Panc1 (cell line): Measurements from ENCODE around the gene CYP3A5. TPM values are rescaled to one million over a fixed set of nuclear protein-coding genes. Genes with fewer than 3 reads are reported as not detected.
"Not testable (repeated sequence)": the region's sequence is repeated elsewhere in the genome, so short reads cannot be mapped to it uniquely, and the experiment has no call there.

Experiments used
- ATAC-seq: fragments of 200-7000 bp; cut with Tn5 transposase; 2 replicates; pipeline ENCODE4 v1.9.1; 2020; ENCODE audit warnings: mild to moderate bottlenecking, moderate library complexity
- BruUV-seq: library from RNA; stranded (reverse); fragments of 400-500 nt; replicated peaks from 2 replicates; lab custom pipeline; 2021; lab: Mats Ljungman, UMichigan
- CTCF ChIA-PET: fragments of 300-600 bp; sonication (Branson Sonifier 250); formaldehyde crosslinking; loops from one replicate; lab custom pipeline; 2022; ENCODE audit warnings: antibody characterized with exemption; lab: Charles Lee
- POLR2A ChIA-PET: fragments of 300-600 bp; sonication (Branson Sonifier 250); formaldehyde crosslinking; loops from one replicate; lab custom pipeline; 2022; ENCODE audit warnings: antibody characterized with exemption; lab: Charles Lee
- DNase-seq: peaks from one replicate; pipeline ENCODE4 v3.0.0-alpha.2; 2010; ENCODE audit warnings: low read depth, low spot score
- H3K27ac ChIP-seq: 2 replicates; pipeline ENCODE4 v1.5.1; 2011; ENCODE audit warnings: mild to moderate bottlenecking, low read length, inconsistent platforms
- H3K27me3 ChIP-seq: fragments of 200-500 bp; sonication (Bioruptor generic); 2 replicates; pipeline ENCODE4 v1.6.0; 2014; ENCODE audit warnings: low read length, inconsistent platforms; ENCODE audit not compliant: control insufficient read depth, insufficient read depth
- H3K36me3 ChIP-seq: fragments of 200-500 bp; sonication (Bioruptor generic); 2 replicates; pipeline ENCODE4 v1.5.1; 2014; ENCODE audit warnings: inconsistent platforms, mild to moderate bottlenecking, low read length, moderate library complexity; ENCODE audit not compliant: control insufficient read depth, insufficient read depth
- H3K4me1 ChIP-seq: 2 replicates; pipeline ENCODE4 v1.5.1; 2011; ENCODE audit warnings: inconsistent platforms, mild to moderate bottlenecking, low read length, moderate library complexity; ENCODE audit not compliant: control insufficient read depth, insufficient read depth
- H3K4me3 ChIP-seq, 2 experiments: 2 replicates each; pipeline ENCODE4 v1.5.1; 2011 to 2012; ENCODE audit warnings: low read depth in 2 of 2, low read length in 2 of 2, mild to moderate bottlenecking in 2 of 2, inconsistent platforms in 1 of 2, moderate library complexity in 1 of 2
- H3K9me3 ChIP-seq: fragments of 200-500 bp; sonication (Bioruptor generic); 2 replicates; pipeline ENCODE4 v1.5.1; 2014; ENCODE audit warnings: low read depth, mild to moderate bottlenecking, inconsistent platforms, low read length, moderate library complexity; ENCODE audit not compliant: control insufficient read depth, insufficient read depth
- POLR2AphosphoS5 ChIP-seq: IDR thresholded peaks from 2 replicates; pipeline ENCODE4 v1.6.1; 2012; ENCODE audit warnings: mild to moderate bottlenecking, low read depth, low read length, moderate library complexity
- REST ChIP-seq, 2 experiments: IDR thresholded peaks; 2 replicates each; pipeline ENCODE4 v1.6.1; 2011 to 2012; ENCODE audit warnings: low read depth in 2 of 2, control low read depth in 1 of 2, low read length in 1 of 2, mild to moderate bottlenecking in 1 of 2, moderate library complexity in 1 of 2; ENCODE audit not compliant: insufficient read depth in 1 of 2
- SIN3A ChIP-seq: IDR thresholded peaks from 2 replicates; pipeline ENCODE4 v1.6.1; 2012; ENCODE audit warnings: low read depth, mild to moderate bottlenecking, low read length, moderate library complexity, borderline replicate concordance; ENCODE audit not compliant: insufficient read depth
- TCF7L2 ChIP-seq: IDR thresholded peaks from 2 replicates; pipeline ENCODE4 v1.6.1; 2011; ENCODE audit warnings: mild to moderate bottlenecking, low read depth, low read length, inconsistent platforms
- in situ Hi-C: cut with HindIII; loops from 2 replicates; pipeline ENCODE4 v1.10.0; 2016; ENCODE audit warnings: low sequenced_read_pairs, low pct_unique_long_range_greater_than_20kb
- intact Hi-C: fragments of 100-400 bp; cut with micrococcal nuclease; formaldehyde crosslinking; loops from one replicate; pipeline ENCODE4 v1.10.0; 2022; ENCODE audit not compliant: unreplicated experiment
- total RNA-seq: library from RNA; stranded (reverse); gene quantifications from one replicate; pipeline ENCODE4 v1.2.1, GENCODE V29; 2021; ENCODE audit not compliant: unreplicated experiment
- TF ChIP-seq, protein P1 (sequence below): fragments of 450-650 bp; IDR thresholded peaks from 2 replicates; pipeline ENCODE4 v1.5.1; 2017; ENCODE audit warnings: mild to moderate bottlenecking

The CYP3A5 gene
- total RNA-seq, 1 experiment from 2014 or later, result 0.31 TPM

DNA sequence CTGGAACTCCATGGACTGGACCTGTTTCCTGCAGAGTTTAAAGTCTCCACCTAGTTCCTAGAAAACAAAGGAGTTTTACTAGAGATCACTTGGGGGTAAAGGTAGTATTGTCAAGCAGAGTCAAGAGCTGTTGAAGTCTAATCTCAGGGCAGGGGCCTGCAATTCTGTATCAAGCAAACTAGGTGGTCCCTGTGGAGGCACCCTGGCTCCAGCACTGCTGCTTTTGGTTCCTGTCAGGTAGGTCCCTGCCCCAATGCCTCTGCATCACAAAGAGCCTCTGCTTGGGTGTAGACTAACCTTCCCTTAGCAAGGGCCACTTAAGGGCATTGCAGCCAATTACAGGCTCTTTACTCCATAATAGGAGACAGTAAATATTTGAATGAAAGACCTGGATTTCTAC, 40.5 kb downstream of the CYP3A5 start:
- DNase-seq, result no peak
- ATAC-seq, result no peak
- CTCF ChIA-PET, result no interaction called here
- TF ChIP-seq, protein P1, sequence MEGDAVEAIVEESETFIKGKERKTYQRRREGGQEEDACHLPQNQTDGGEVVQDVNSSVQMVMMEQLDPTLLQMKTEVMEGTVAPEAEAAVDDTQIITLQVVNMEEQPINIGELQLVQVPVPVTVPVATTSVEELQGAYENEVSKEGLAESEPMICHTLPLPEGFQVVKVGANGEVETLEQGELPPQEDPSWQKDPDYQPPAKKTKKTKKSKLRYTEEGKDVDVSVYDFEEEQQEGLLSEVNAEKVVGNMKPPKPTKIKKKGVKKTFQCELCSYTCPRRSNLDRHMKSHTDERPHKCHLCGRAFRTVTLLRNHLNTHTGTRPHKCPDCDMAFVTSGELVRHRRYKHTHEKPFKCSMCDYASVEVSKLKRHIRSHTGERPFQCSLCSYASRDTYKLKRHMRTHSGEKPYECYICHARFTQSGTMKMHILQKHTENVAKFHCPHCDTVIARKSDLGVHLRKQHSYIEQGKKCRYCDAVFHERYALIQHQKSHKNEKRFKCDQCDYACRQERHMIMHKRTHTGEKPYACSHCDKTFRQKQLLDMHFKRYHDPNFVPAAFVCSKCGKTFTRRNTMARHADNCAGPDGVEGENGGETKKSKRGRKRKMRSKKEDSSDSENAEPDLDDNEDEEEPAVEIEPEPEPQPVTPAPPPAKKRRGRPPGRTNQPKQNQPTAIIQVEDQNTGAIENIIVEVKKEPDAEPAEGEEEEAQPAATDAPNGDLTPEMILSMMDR, result no peak
- TF ChIP-seq TCF7L2, result no peak
- no peak for TF ChIP-seq REST (IDR thresholded peaks at IDR 0.05; ENCODE audit: insufficient read depth in 1 of 2, low read depth in 2 of 2, low read length in 1 of 2)
- no peak for TF ChIP-seq SIN3A
- TF ChIP-seq POLR2AphosphoS5, result no peak
- BruUV-seq, result no TSS peak
- intact Hi-C loops (no loop called here), in situ Hi-C loops (no loop called here)
- Histone ChIP-seq H3K4me3 (no peak overlapping the region), H3K9me3 (no peaks in the 10 kb centered on the region), H3K27ac (no peak overlapping the region), H3K36me3 (no peaks in the 10 kb centered on the region), H3K4me1 (no peaks in the 10 kb centered on the region), H3K27me3 (no peaks in the 10 kb centered on the region)
- POLR2A ChIA-PET, result no interaction called here

DNA sequence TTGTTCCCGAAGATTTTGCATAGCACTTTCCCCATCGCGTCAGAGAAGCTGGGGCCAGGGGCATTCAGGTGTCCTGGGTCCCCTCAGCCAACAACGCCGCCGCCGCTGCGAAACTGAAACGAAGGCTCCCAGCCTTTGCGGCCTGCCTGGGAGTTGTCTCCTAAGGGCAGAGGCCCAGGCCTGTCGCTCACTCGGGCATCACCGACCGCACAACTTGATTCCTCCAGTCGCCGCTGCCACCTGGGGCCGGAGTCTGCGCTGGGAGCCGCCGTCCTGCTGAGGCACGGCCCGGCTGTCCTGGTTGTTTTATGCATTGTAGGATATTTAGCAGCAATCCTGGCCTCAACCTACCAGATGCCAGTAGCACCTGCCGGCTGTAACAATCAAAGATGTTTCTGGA, 41.1 kb downstream of the CYP3A5 start:
- TF ChIP-seq POLR2AphosphoS5 (no peak), REST (IDR thresholded peaks at IDR 0.05; ENCODE audit: insufficient read depth in 1 of 2, low read depth in 2 of 2, low read length in 1 of 2) (no peak), TCF7L2 (no peak), SIN3A (no peak)
- TF ChIP-seq, protein P1, result no peak
- ChIA-PET CTCF (no interaction called here), POLR2A (no interaction called here)
- Histone ChIP-seq H3K36me3 (no peaks in the 10 kb centered on the region), H3K4me1 (no peaks in the 10 kb centered on the region), H3K27me3 (no peaks in the 10 kb centered on the region), H3K9me3 (no peaks in the 10 kb centered on the region), H3K27ac (no peak overlapping the region), H3K4me3 (no peak overlapping the region)
- in situ Hi-C loops (no loop called here), intact Hi-C loops (no loop called here)
- no peak for DNase-seq
- no TSS peak for BruUV-seq
- no peak for ATAC-seq

- ATAC-seq, in situ Hi-C loops, H3K27me3 ChIP-seq, H3K27ac ChIP-seq, CTCF ChIA-PET, H3K4me3 ChIP-seq, H3K4me1 ChIP-seq, intact Hi-C loops, H3K9me3 ChIP-seq, BruUV-seq, DNase-seq, POLR2A ChIA-PET, H3K36me3 ChIP-seq: not testable (repeated sequence)
Measured at GRCh38 chr7:99637414-99637813, 42.4 kb downstream of the CYP3A5 start.
